GM12891 (cell line): ENCODE results near the gene OSER1.

Source experiments
- PAX5 ChIP-seq: IDR thresholded peaks from 2 replicates; pipeline ENCODE4 v1.6.1; 2011; ENCODE audit warnings: low read length, moderate library complexity, mild to moderate bottlenecking; ENCODE audit not compliant: insufficient read depth, severe bottlenecking
- POLR2A ChIP-seq: IDR thresholded peaks from 2 replicates; pipeline ENCODE4 v1.6.1; 2011; ENCODE audit warnings: low read depth, low read length, control low read depth
- POLR2AphosphoS5 ChIP-seq: IDR thresholded peaks from 2 replicates; pipeline ENCODE4 v1.6.1; 2011; ENCODE audit warnings: low read depth, low read length, control low read depth
- SPI1 ChIP-seq: IDR thresholded peaks from 2 replicates; pipeline ENCODE4 v1.6.1; 2011; ENCODE audit warnings: low read depth, low read length, control low read depth

GRCh38 chr20:44254073-44254472 is 43.5 kb upstream of the OSER1 start:
- TF ChIP-seq POLR2A: no peak
- TF ChIP-seq PAX5: no peak
- TF ChIP-seq POLR2AphosphoS5: no peak
- no peak for TF ChIP-seq SPI1
